ENCODE data around the gene CSH1.
"Not testable (repeated sequence)": the region's sequence is repeated elsewhere in the genome, so short reads cannot be mapped to it uniquely, and the experiment has no call there.

CSH1 gene

GRCh38 chr17:63910096-63910495 lies 13.7 kb upstream of the CSH1 start:
- no peak for TF ChIP-seq CTCF (IDR thresholded peaks at IDR 0.05; ENCODE audit: insufficient read depth, low read depth, low read length, missing control alignments)
- DNase-seq (ENCODE audit: low read depth): no peak

GRCh38 chr17:63909586-63909985 lies 13.2 kb upstream of the CSH1 start:
- H3K4me3 ChIP-seq (ENCODE audit: low read length); DNase-seq (ENCODE audit: low read depth): not testable (repeated sequence)

More at GRCh38 chr17:63910096-63910495, 13.7 kb upstream of the CSH1 start:
- H3K4me3 ChIP-seq (ENCODE audit: low read length): no peak overlapping the region

DNA sequence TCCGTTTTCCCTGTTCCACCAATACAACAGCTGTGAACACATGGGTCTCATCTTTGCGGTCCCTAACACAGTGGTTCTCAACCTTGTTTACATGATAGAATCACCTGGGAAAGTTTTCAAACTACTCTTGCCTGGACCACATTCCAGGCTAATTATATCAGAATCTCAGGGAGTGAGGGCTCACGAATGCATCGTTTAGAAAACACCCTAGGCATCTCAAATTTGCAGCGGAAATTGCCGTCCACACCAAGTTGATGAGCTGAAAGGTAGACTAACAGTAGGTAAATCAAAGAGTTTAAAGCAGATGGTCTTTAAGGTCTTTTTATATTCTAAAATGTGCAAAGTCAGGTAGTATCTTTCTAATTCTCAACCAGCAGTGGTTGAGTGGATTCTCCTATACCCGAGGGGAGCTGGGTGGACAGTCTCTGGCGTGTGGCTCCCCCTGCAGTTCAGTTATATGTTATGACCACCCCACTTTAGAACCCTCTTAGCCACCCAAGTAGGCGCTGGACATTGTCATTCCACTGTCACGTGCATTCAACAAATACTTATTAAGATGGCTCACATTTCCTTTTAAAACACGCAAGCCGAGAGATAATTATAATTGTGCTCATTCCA lies 10.9 kb upstream of the CSH1 start:
- not testable (repeated sequence) for H3K4me3 ChIP-seq (ENCODE audit: low read length)
- peak; percentile 19 for DNase-seq (ENCODE audit: low read depth)

DNA sequence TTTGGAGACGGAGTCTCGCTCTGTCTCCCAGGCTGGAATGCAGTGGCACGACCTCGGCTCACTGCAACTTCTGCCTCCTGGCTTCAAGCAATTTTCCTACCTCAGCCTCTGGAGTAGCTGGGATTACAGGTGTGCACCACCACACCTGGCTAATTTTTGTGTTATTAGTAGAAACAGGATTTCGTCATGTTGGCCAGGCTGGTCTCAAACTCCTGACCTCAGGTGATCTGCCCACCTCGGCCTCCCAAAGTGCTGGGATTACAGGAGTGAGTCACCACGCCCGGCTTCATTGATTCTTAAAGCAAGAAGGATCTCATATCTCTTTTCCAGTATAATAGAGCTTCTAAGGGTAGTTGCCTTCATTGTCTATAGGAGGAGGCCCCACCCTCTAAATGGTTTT lies 8.4 kb upstream of the CSH1 start:
- DNase-seq (ENCODE audit: low read depth); H3K4me3 ChIP-seq (ENCODE audit: low read length): not testable (repeated sequence)

DNA sequence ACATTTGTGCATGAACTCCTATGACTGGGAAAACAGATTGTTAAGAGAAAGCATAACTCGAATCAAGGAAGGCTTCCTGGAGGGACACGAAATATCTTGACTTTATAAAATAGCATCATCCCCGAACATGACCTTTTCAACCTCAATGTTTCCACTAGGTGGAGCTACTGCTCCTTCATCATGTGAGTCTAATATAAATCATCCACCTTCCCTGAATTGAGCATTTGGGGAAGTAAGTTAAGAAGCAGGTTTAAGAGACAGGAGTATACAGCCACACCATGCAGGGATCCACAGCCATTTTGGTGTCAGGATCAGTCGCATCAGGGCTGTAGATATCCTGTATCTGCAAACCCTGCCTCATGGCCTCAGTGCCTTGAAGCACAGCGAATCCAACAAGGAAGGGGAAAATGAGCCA lies 7.4 kb upstream of the CSH1 start:
- TF ChIP-seq CTCF (IDR thresholded peaks at IDR 0.05; ENCODE audit: insufficient read depth, low read depth, low read length, missing control alignments): peak; percentile 42
- not testable (repeated sequence) for H3K4me3 ChIP-seq (ENCODE audit: low read length)
- DNase-seq (ENCODE audit: low read depth): peak; percentile 21

DNA sequence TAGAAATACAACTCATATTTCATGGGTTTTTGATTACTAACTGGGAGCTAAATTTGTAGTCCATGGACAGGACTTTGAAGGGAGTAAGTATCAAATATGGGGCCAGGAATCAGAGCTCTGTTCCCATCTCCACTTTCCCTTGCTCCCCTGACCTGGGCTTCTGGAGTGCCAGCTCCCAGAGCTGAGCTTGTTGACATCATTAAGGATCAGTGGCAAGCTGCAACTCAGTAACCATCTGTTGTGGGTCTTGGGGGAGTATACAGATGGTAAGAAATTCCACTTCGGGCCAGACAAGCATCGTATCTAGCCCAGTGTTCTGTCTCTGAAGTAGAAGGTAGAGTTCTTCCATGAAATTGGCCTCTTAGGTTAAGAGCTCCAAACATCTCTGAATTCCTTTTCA lies 5.6 kb upstream of the CSH1 start:
- not testable (repeated sequence) for DNase-seq (ENCODE audit: low read depth); H3K4me3 ChIP-seq (ENCODE audit: low read length)

- DNase-seq (ENCODE audit: low read depth): peak; percentile 56
- not testable (repeated sequence) for H3K4me3 ChIP-seq (ENCODE audit: low read length)
Measured at GRCh38 chr17:63898899-63899798, 2.8 kb upstream of the CSH1 start.

- DNase-seq (ENCODE audit: low read depth); H3K4me3 ChIP-seq (ENCODE audit: low read length): not testable (repeated sequence)
Measured at GRCh38 chr17:63894821-63895220, 1.6 kb downstream of the CSH1 start.

GRCh38 chr17:63894021-63894420 lies 2.4 kb downstream of the CSH1 start:
- H3K4me3 ChIP-seq (ENCODE audit: low read length); DNase-seq (ENCODE audit: low read depth): not testable (repeated sequence)

- DNase-seq (ENCODE audit: low read depth): peak; percentile 12
- H3K4me3 ChIP-seq (ENCODE audit: low read length): not testable (repeated sequence)
Measured at GRCh38 chr17:63892316-63893037, 3.9 kb downstream of the CSH1 start.

GRCh38 chr17:63889026-63889848 lies 7.1 kb downstream of the CSH1 start:
- peak; percentile 23 for DNase-seq (ENCODE audit: low read depth)
- TF ChIP-seq CTCF (IDR thresholded peaks at IDR 0.05; ENCODE audit: insufficient read depth, low read depth, low read length, missing control alignments): peak; percentile 39
- H3K4me3 ChIP-seq (ENCODE audit: low read length): not testable (repeated sequence)

- not testable (repeated sequence) for H3K4me3 ChIP-seq (ENCODE audit: low read length); DNase-seq (ENCODE audit: low read depth)
Measured at GRCh38 chr17:63885119-63885518, 11.3 kb downstream of the CSH1 start.

DNA sequence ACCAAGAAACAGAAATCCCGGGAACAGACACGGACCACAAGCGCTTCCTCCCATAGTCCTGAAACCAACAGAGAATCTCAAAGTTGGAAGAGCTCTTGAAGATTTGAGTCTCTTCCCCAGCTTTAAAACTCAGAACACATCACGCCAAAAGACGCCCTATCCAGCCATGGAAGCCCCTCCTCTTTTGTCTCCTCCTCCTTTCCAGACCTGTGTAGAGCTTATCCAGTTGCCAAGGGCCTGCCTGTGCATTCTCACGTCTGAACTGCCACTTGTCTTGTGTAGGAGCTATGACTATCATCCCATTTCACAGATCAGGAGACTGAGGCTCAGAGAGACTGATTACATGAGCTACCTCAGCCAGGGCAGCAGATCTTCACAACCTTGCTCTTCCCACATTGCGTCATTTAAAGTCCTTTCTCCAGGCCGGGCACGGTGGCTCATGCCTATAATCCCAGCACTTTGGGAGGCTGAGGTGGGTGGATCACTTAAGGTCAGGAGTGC lies 13.7 kb downstream of the CSH1 start:
- DNase-seq (ENCODE audit: low read depth); H3K4me3 ChIP-seq (ENCODE audit: low read length): not testable (repeated sequence)

All from epithelial cell of esophagus (primary cell).